ENCODE results near the gene IFI35.
"Not testable (repeated sequence)": the region's sequence is repeated elsewhere in the genome, so short reads cannot be mapped to it uniquely, and the experiment has no call there.

Gene IFI35

GRCh38 chr17:42997984-42998938, 8.3 kb upstream of the IFI35 start, which contains the start of gene RPL27:
Gene RPL27, plus strand, starts transcription at chr17:42998419. Its CDS starts 332 bp downstream, at chr17:42998751.
- DNase-seq = peak; percentile 95

- DNase-seq = no peak
Observed at GRCh38 chr17:42999003-42999525, 7.5 kb upstream of the IFI35 start.

GRCh38 chr17:43000894-43001293, 5.7 kb upstream of the IFI35 start:
- DNase-seq = not testable (repeated sequence)

- DNase-seq = no peak
Observed at GRCh38 chr17:43003542-43004172, 2.9 kb upstream of the IFI35 start.

- DNase-seq = no peak
Observed at GRCh38 chr17:43010667-43011308, 4.2 kb downstream of the IFI35 start.

- DNase-seq = no peak
Observed at GRCh38 chr17:43011728-43012472, 5.3 kb downstream of the IFI35 start.

GRCh38 chr17:43013296-43013695, 6.7 kb downstream of the IFI35 start:
- DNase-seq = no peak

- DNase-seq = no peak
Observed at GRCh38 chr17:43014020-43014648, 7.5 kb downstream of the IFI35 start.

- DNase-seq = no peak
Observed at GRCh38 chr17:43014649-43015542, 8.3 kb downstream of the IFI35 start.

- no peak for DNase-seq
Observed at GRCh38 chr17:43015579-43015978, 9.0 kb downstream of the IFI35 start.

- no peak for DNase-seq
Observed at GRCh38 chr17:43016216-43016615, 9.6 kb downstream of the IFI35 start.

- no peak for DNase-seq
Observed at GRCh38 chr17:43018008-43018853, 11.6 kb downstream of the IFI35 start.

GRCh38 chr17:43018932-43019331, 12.3 kb downstream of the IFI35 start:
- no peak for DNase-seq

GRCh38 chr17:43019418-43019817, 12.8 kb downstream of the IFI35 start:
- DNase-seq = no peak

- no peak for DNase-seq
Observed at GRCh38 chr17:43020030-43020621, 13.5 kb downstream of the IFI35 start.

- peak; percentile 39 for DNase-seq
Observed at GRCh38 chr17:43020789-43021740, 14.5 kb downstream of the IFI35 start.

- DNase-seq = peak; percentile 69
Observed at GRCh38 chr17:43021741-43022512, 15.3 kb downstream of the IFI35 start, which contains the start of gene VAT1. Gene VAT1, minus strand, starts transcription at chr17:43022385. Its CDS starts 63 bp downstream, at chr17:43022322.

Data from stimulated activated CD4-positive, alpha-beta T cell treated with anti-CD3 and anti-CD28 coated beads, Interleukin-4, amount 100 ng/mL, for 1 hour (primary cell).